GM10847 (cell line): ENCODE results near the gene CLMN.

Experiments used
- POLR2A ChIP-seq: IDR thresholded peaks from 2 replicates; pipeline ENCODE4 v1.6.1; 2011; ENCODE audit not compliant: insufficient read length; ENCODE audit errors: extremely low read depth

Gene CLMN, protein sequence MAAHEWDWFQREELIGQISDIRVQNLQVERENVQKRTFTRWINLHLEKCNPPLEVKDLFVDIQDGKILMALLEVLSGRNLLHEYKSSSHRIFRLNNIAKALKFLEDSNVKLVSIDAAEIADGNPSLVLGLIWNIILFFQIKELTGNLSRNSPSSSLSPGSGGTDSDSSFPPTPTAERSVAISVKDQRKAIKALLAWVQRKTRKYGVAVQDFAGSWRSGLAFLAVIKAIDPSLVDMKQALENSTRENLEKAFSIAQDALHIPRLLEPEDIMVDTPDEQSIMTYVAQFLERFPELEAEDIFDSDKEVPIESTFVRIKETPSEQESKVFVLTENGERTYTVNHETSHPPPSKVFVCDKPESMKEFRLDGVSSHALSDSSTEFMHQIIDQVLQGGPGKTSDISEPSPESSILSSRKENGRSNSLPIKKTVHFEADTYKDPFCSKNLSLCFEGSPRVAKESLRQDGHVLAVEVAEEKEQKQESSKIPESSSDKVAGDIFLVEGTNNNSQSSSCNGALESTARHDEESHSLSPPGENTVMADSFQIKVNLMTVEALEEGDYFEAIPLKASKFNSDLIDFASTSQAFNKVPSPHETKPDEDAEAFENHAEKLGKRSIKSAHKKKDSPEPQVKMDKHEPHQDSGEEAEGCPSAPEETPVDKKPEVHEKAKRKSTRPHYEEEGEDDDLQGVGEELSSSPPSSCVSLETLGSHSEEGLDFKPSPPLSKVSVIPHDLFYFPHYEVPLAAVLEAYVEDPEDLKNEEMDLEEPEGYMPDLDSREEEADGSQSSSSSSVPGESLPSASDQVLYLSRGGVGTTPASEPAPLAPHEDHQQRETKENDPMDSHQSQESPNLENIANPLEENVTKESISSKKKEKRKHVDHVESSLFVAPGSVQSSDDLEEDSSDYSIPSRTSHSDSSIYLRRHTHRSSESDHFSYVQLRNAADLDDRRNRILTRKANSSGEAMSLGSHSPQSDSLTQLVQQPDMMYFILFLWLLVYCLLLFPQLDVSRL

DNA sequence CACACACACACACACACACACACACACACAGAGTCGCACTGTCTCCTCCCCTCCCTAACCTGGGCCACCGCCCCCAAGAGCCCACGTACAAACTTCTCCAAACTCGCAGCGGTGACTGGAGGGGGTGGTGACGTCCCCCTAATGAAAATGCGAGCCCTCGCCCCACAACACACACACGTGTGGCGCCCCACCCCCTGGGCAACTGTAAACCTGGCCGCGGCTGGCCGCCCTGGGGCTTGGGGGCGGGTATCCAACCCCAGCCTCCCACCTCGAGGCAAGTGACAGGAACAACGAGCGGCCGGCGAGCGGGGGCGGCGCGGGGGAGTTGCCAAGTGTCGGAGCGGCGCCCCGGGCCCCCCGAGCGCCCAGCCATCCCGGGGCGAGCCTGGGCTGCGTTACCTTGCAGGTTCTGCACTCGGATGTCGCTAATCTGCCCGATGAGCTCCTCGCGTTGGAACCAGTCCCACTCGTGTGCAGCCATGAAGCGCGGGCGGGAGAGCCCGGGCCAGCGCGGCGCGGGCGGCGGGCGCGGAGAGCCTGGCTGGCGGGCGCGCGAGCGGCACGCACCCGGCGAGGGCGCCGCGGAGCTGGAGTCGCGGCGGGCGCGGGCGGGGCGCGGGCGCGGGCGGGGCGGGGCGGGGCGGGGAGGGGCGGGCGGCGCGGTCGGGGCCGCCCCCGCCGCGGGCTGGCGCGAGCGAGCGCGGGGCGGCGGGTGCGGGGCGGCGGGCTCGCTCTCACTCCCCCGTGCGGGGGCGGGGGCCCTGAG, at the start of gene CLMN:
TSS of gene CLMN (minus strand) at position 597 of the 766 bp plus-strand sequence. CDS start at position 481, 116 bp downstream.
- TF ChIP-seq POLR2A = no peak

GRCh38 chr14:95365401-95365800, 45.7 kb upstream of the CLMN start:
- no peak for TF ChIP-seq POLR2A

DNA sequence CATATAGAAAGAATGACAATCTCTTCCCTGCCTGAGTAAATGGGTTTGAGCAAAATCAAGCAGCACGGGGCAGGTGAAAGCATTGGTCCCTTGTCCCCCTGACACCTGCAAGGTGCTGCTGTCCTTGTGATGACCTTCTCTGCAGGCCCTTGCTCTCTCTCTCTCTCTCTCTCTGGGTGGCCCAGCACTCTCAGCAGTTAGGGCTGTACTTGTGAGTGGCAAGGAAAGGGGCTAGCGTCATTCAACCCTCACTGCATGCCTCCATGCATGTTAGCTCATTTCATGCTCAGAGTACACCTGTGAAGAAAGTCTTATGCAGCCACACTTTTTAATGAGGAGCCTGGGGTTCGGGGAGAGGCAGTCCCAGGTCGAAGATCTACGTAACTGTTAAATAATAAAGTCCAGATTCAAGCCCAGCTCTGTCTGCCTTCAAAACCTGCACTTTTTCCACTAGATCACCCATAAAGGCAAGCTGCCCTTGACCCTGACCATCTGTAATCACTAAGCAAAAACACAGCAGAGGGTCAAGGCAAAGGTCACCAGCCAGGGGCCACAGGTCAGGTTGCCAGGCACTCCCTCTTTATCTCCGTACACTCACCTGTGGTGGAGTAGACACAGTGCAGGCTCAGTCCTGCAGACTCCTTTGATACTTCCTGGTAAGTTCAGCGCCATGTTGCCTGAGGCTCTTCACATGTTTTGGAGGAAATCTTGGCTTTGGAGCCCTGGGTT, 44.9 kb upstream of the CLMN start:
- TF ChIP-seq POLR2A = no peak

- TF ChIP-seq POLR2A = no peak
Measured at GRCh38 chr14:95363468-95363954, 43.8 kb upstream of the CLMN start.

- no peak for TF ChIP-seq POLR2A
Measured at GRCh38 chr14:95362138-95362494, 42.4 kb upstream of the CLMN start.

GRCh38 chr14:95361373-95362137, 41.8 kb upstream of the CLMN start:
- TF ChIP-seq POLR2A = no peak

GRCh38 chr14:95360828-95361227, 41.1 kb upstream of the CLMN start:
- TF ChIP-seq POLR2A = no peak

DNA sequence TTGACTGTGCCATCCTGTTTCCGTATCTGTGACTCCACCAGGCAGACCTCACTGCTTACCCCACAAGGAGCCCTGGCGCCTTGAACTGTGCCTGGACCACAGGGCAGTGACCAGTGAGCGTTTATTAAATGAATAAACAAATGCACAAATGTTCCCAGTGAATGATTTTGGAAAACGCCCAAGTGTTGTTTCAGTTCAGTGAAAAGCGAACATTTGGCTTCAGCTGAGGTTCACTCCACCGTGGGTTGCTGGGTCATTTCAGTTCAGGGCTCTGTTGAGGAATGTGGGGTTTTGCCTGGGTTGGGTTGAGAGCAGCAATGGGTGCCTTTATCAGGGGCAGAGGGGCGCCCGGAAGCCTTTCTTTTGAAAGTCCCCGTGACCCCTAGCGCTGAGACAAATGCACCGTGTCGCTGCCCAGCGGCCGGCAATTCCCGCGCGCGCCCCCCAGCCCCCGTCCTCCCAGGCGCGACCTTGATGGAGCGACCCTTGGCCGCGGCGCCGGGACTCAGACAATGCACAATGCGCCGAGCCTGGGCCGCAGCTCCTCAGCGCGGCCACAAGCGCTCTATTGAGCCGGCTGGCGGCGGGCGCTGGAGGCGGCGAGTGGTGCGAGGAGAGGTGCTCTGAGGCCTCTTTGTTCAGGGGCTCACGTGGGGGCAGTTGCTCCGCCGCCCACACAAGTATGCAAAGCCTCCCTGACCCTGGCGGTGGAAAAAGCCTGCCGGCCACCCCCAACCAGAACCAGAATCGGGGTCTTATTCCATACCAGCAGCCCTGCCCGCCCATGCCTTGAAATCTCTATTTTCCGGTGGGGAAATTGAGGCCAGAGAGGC, 40.5 kb upstream of the CLMN start:
- no peak for TF ChIP-seq POLR2A

GRCh38 chr14:95356245-95356869, 36.6 kb upstream of the CLMN start:
- no peak for TF ChIP-seq POLR2A

DNA sequence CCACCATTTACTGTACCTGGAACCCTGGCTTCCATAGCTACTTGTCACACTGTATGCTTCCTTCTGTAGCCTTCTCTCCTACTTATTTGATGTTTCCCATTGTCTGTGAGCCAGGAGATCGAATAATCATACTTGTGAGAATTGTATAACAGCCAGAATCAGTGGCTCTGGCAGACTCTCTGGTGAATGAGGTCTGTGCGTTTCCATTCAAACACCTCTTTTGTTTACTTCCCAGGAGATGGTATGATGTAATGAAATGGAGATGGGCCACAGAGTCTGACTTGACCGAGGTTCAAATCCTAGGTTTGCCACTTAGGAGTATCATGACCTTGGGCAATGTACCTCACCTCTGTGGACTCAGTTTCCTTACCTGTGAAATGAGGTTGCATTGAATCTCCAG, 35.7 kb upstream of the CLMN start:
- no peak for TF ChIP-seq POLR2A

DNA sequence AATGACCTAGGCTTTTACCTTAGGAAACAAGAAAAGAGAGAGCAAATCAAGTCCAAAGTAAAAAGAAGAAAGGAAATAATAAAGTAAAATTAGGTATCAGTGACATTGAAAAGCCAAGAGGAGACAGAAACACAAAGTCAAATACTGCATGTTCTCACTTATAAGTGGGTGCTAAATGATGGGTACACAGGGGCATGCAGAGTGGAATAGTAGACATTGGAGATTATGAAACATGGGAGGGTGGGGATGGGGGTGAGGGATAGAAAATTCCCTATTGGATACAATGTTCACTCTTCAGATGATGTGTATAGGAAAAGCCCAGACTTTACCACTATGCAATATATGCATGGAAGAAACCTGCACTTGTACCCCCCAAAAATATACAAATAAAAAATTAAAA, 35.1 kb upstream of the CLMN start:
- TF ChIP-seq POLR2A = no peak

GRCh38 chr14:95353664-95354063, 34.0 kb upstream of the CLMN start:
- TF ChIP-seq POLR2A = no peak

GRCh38 chr14:95353007-95353406, 33.3 kb upstream of the CLMN start:
- no peak for TF ChIP-seq POLR2A

GRCh38 chr14:95352481-95352880, 32.8 kb upstream of the CLMN start:
- no peak for TF ChIP-seq POLR2A
